NCI-H2081 (cell line): ENCODE measurements around the gene ATP6V1G1.
"Not testable (repeated sequence)": the region's sequence is repeated elsewhere in the genome, so short reads cannot be mapped to it uniquely, and the experiment has no call there.

Experiments
- DNase-seq, 2 experiments: peaks; one replicate each; lab custom pipeline; 2025; lab: John Stamatoyannopoulos, UW

Gene ATP6V1G1

GRCh38 chr9:114587345-114588202, at the start of gene ATP6V1G1:
Gene ATP6V1G1, plus strand, starts transcription at chr9:114587769. Its CDS starts 70 bp downstream, at chr9:114587839.
- peak; percentile 98 for DNase-seq

GRCh38 chr9:114538241-114538640, 49.3 kb upstream of the ATP6V1G1 start:
- DNase-seq: no peak

GRCh38 chr9:114539701-114540380, 47.7 kb upstream of the ATP6V1G1 start:
- DNase-seq: no peak

DNA sequence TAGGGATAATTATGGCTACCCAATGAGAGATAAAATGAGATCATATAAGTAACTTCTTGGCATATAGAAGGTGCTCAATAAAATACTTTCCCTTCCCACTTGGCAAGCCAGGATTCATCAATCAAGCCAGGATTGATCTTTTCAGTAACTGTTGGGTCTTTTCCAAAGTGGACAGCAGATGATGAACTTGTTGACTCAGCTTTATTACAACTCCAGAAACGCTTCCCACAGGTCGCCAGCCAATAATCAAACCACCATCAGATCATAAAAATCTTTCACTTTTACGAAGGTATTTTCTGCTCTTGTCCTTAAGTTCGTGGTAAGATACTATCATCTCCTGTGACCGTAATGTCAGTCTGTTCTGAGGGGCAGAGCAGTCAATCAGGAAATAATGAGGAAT, 42.5 kb upstream of the ATP6V1G1 start:
- DNase-seq: no peak

DNA sequence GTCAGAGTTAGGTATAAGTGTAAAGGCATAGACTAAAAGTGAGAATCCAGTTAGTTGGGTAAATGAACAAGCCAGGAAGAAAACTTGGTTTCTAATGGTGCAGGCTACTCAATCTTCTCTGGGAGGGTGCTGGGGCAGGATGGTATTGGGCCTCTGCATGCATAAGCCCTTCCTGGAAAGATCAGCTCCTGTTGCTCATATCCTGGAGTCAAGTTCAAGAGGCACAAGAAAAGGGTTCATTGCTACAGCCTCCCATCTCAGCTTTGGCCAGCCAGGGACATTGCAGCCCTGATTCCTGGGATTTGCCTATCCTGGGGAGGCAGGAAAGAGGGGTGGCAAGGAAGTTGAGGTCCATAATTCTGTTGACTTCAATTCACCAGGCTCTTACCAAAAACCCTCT, 40.7 kb upstream of the ATP6V1G1 start:
- no peak for DNase-seq

GRCh38 chr9:114549697-114550330, 37.8 kb upstream of the ATP6V1G1 start:
- no peak for DNase-seq

DNA sequence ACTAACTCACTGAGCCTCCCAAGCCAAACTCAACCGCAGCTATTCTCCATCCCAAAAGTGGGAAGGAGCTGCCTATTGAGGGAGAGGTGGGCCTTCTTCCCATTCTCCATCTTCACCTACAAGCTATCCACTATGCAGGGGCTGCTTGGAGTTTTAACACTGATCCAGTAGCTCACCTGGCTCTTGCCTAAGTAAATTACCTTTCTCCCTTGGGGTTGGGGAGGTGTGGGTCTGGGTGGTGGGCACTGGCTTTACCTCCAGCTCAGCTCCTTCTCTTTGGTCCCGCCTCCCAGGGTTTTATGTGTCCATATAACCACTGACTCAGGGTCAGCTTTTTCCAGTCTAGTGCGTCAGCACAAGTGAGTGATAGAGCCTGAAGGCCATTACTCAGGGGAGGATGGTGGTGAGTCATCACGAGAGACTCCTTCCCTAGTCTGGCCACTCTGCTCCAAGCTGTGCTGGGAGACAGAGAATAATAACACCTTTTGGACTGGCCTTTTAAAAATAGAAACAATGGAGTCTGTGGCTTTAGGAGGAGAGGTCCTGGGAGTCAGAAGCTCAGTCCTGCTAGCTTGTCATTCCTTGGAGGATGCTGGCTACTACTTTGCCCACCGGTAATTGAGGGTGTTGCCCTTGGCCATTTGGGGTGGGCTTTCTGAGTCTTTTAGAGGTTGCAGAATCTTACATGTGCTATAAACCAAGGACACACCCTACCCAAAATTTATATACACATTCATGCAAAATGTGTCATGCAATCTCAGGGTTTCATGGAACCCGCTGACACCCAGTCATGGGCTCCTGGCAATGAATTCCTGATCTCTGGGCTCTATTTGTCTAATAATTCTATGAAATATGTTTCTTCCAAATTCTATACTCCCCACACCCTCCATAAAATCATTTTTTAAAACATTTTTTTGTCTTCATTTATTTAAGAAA, 35.6 kb upstream of the ATP6V1G1 start:
- DNase-seq: no peak

DNA sequence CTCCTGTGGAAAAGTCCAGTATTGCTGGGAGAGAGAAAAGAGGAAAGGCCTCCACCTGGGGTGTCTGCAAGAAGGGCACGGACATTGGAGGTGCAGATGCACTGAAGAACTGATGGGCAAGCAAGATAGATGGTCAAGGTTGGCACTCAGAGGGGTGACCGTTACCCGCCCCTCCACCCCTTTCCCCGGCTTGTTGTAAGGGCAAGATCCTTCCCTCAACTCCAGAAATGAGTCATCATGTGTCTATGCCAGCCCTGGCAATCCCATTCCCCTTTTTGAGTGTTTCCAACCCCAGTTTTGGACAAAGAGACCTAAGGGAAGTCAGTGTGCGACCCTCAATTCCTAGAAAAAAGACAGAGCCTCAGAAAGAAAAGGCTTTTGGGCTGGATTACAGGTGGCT, 34.9 kb upstream of the ATP6V1G1 start:
- DNase-seq: no peak

DNA sequence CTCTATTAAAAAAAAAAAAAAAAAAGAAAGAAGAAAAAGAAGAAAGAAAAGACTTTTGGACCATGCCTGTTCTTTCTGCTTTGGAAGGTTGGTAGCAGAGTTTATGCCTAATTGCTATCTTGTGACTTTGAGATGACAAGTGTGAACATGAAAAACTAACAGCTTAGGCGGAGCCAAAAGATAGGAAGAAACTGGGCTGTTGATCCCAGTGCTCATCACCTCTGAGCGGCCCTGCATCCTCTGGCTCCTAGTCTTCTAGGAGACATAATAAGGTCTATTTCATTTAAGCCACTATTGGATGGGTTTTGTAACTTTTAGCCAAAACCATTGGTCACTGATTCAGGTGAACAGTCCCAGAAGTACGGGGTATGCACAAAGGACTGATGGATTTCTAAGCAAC, 34.4 kb upstream of the ATP6V1G1 start:
- no peak for DNase-seq

DNA sequence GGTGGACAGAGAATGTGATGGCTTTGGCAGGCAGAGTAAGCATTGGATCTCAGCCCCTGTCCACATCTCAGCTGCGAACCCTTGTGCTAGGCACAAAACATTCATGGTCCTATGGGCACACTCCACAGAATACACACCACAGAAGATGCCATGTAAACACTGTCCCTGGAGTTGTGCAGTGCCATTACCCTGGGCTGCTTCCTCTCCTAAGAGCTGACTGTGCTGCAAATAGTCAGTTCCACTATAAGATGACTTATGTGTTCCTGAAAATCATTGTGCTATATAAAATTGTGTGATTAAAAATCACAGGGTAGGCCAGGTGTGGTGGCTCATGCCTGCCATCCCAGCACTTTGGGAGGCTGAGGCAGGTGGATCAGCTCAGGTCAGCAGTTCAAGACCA, 31.9 kb upstream of the ATP6V1G1 start:
- DNase-seq: no peak

DNA sequence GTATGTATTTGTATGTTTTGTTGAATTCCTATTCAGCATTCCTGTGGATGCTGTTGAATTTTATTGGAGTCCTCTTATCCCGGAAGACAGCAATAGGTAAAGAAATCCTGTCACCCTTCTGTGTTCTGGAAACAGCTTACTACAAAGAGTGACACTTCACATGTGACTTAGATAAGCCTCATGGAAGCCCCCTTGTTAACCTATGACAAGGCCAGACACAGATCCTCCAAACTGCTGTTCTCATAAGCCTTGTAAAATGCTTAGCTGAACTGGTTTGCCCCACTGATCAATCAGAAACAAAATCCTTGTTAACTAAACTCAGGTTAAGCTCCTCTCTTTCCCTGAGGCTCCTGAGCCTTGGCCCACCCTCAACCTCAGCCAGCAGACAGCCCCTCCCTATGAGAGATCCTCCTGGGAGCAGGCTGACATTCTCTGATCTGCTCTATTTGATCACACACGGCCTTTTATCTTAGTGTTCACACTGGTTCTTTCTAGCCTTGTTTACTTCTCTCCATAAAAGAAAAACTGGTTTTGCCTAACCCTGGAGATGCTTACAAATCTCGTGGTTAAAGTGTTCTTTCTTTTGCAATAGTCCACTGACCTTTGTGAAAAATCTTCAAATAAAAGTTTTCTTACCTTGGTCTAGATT, 29.4 kb upstream of the ATP6V1G1 start:
- no peak for DNase-seq

DNA sequence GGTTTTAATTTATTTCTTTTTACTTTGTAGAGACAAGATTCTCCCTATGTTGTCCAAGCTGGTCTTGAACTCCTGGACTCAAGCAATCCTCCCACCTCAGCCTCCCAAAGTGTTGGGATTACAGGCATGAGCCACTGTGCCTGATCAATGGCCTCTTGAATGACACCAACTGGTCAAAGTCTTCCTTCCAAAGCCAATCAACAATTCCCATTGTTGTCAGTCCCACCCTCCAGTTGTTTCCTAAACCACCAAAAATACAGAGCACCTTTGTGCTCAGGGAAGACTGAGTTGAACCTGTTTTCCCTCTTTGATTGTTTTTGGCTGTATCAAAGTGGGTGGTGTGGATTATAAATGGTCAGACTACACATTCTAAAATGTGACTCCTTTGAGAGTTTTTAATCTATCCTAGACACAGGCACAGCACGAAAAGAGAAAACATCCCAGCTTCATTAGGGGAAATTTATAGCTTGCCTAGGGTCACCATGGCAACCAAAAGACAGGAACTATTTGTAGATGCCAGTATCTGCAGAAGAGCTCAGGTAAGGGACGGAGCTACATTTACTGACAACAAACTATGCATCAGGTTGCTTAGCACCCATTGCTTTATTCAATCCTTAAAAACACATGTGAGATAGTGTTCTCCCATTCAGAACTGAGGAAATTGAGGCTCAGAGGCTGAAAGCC, 27.6 kb upstream of the ATP6V1G1 start:
- no peak for DNase-seq

- DNase-seq: no peak
These were observed 26.6 kb upstream of the ATP6V1G1 start for GRCh38 chr9:114560956-114561355.

GRCh38 chr9:114561771-114562170, 25.8 kb upstream of the ATP6V1G1 start:
- no peak for DNase-seq

DNA sequence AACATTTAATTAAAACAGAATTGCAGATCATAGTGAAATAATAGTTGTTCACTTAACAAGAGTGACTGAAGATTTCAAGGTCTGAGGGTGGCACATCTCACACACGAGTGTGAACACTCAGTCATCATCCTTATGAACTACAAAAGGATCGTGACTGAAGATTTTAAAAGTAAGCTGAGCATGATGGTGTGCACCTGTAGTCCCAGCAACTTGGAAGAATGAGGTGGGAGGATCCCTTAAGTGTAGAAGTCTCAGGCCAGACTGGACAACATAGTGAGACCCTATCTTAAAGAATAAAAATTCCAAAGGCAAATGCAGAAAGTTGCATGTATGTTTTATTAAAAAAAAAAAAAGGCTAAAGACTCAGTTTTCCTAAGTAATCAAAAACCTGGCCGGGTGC, 22.4 kb upstream of the ATP6V1G1 start:
- no peak for DNase-seq

DNA sequence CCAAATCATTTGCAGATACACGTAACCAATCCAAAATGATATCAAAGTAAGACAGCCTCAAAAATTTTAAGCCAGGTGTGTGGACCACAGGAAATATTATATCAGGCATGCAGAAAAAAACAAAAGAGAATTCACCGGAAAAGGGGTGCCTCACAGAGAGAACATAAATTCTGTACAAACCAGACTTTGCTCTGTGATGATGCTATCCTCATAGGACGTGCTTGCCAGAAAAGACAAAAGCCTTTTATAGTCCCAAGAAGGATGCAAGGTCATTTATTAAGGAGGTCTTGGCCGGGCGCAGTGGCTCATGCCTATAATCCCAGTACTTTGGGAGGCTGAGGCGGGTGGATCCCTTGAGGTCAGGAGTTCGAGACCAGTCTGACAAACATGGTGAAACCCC, 16.8 kb upstream of the ATP6V1G1 start:
- no peak for DNase-seq

DNA sequence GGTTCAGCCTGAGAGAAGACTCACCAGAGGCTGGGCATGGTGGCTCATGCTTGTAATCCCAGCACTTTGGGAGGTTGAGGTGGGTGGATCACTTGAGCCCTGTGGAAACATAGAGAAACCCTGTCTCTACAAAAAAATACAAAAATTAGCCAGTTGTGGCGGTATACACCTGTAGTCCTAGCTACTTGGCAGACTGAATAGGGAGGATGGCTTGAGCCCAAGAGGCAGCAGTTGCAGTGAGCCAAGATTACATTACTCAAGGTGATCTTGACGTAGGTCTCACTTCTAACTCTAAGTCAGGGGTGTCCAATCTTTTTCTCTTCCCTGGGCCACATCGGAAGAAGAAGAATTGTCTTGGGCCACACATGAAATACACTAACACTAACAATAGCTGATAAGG, 16.2 kb upstream of the ATP6V1G1 start:
- no peak for DNase-seq

GRCh38 chr9:114572199-114572598, 15.4 kb upstream of the ATP6V1G1 start:
- no peak for DNase-seq

- DNase-seq: no peak
These were observed 13.1 kb upstream of the ATP6V1G1 start for GRCh38 chr9:114574438-114574837.

DNA sequence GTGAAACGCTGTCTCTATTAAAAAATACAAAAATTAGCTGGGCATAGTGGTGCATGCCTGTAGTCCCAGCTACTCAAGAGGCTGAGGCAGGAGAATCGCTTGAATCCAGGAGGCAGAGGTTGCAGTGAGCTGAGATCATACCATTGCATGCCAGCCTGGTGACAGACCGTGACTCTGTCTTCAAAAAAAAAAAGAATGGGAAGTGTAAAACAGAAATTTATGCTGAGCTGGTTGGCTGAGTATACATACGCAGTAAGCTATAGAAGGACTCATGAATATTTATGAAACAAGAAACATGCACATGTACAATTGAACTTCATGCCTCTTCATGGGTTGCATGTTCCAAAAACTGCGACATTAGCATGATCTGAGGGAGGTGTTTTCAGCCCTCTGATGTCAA, 10.8 kb upstream of the ATP6V1G1 start:
- not testable (repeated sequence) for DNase-seq

GRCh38 chr9:114578134-114578533, 9.4 kb upstream of the ATP6V1G1 start:
- DNase-seq: not testable (repeated sequence)
